HepG2 (cell line): Measurements from ENCODE around the gene HS3ST5. TPM values are rescaled to one million over a fixed set of nuclear protein-coding genes. Genes with fewer than 3 reads are reported as not detected.

Experiments
- ATF6 ChIP-seq: sonication (generic); formaldehyde crosslinking; conservative IDR thresholded peaks from 2 replicates; pipeline ENCODE4 v1.4.0; 2020; ENCODE audit warnings: missing genetic modification reagents
- ESRRA ChIP-seq: sonication (generic); formaldehyde crosslinking; IDR thresholded peaks from 2 replicates; pipeline ENCODE4 v1.5.1; 2020; ENCODE audit warnings: mild to moderate bottlenecking, low read depth, missing genetic modification reagents
- ETS1 ChIP-seq: sonication (generic); formaldehyde crosslinking; IDR thresholded peaks from 2 replicates; pipeline ENCODE4 v1.4.0; 2020; ENCODE audit warnings: missing genetic modification reagents
- HBP1 ChIP-seq: IDR thresholded peaks from 2 replicates; pipeline ENCODE4 v1.6.1; 2016; ENCODE audit warnings: low read depth, control low read depth
- HNF4G ChIP-seq, 2 experiments: sonication (generic) in 1 of 2; formaldehyde crosslinking in 1 of 2; IDR thresholded peaks; 2 replicates each; pipeline versions ENCODE4 v1.4.0 to v1.6.1; 2011 to 2020; ENCODE audit warnings: borderline replicate concordance in 2 of 2, low read depth in 2 of 2, mild to moderate bottlenecking in 2 of 2, low read length in 1 of 2, missing genetic modification reagents in 1 of 2, moderate library complexity in 1 of 2
- KLF9 ChIP-seq: IDR thresholded peaks from 2 replicates; pipeline ENCODE4 v1.6.1; 2016; ENCODE audit warnings: low read depth
- PHF21A ChIP-seq: sonication (generic); formaldehyde crosslinking; IDR thresholded peaks from 2 replicates; pipeline ENCODE4 v1.5.0; 2020; ENCODE audit warnings: mild to moderate bottlenecking, missing genetic modification reagents
- PTBP1 ChIP-seq: fragments of 200-400 bp; formaldehyde crosslinking; IDR thresholded peaks from 2 replicates; pipeline ENCODE4 v1.6.1; 2018; ENCODE audit warnings: low read length, low read depth; ENCODE audit not compliant: poor library complexity, severe bottlenecking
- SMC3 ChIP-seq: IDR thresholded peaks from 2 replicates; pipeline ENCODE4 v1.6.1; 2011; ENCODE audit warnings: low read length, improper control_type of control experiment
- SNAPC5 ChIP-seq: sonication (generic); formaldehyde crosslinking; IDR thresholded peaks from 2 replicates; pipeline ENCODE4 v1.8.1; 2023; ENCODE audit warnings: mild to moderate bottlenecking, missing genetic modification reagents, borderline replicate concordance
- SYNCRIP ChIP-seq: fragments of 200-400 bp; formaldehyde crosslinking; IDR thresholded peaks from 2 replicates; pipeline ENCODE4 v1.6.1; 2018; ENCODE audit warnings: mild to moderate bottlenecking, low read depth, low read length; ENCODE audit not compliant: insufficient read depth
- TFAP4 ChIP-seq: sonication (generic); IDR thresholded peaks from 2 replicates; pipeline ENCODE4 v1.6.1; 2016; ENCODE audit warnings: low read depth, borderline replicate concordance
- THAP9 ChIP-seq: sonication (generic); formaldehyde crosslinking; IDR thresholded peaks from 2 replicates; pipeline ENCODE4; 2020; ENCODE audit warnings: missing genetic modification reagents, mild to moderate bottlenecking, borderline replicate concordance
- ZFAT ChIP-seq: sonication (generic); formaldehyde crosslinking; conservative IDR thresholded peaks from 2 replicates; pipeline ENCODE4 v1.8.1; 2023; ENCODE audit warnings: missing genetic modification reagents, inconsistent platforms
- ZMYM2 ChIP-seq: sonication (generic); formaldehyde crosslinking; IDR thresholded peaks from 2 replicates; pipeline ENCODE4 v1.8.0; 2022; ENCODE audit warnings: mild to moderate bottlenecking, missing genetic modification reagents
- ZNF383 ChIP-seq: sonication (generic); formaldehyde crosslinking; IDR thresholded peaks from 2 replicates; pipeline ENCODE4 v1.4.0; 2020; ENCODE audit warnings: missing genetic modification reagents, mild to moderate bottlenecking, borderline replicate concordance
- ZNF577 ChIP-seq: sonication (generic); formaldehyde crosslinking; IDR thresholded peaks from 2 replicates; pipeline ENCODE4 v1.4.0; 2020; ENCODE audit warnings: mild to moderate bottlenecking, low read depth, missing genetic modification reagents, borderline replicate concordance
- ZNF878 ChIP-seq: sonication (generic); formaldehyde crosslinking; IDR thresholded peaks from 2 replicates; pipeline ENCODE4 v1.8.1; 2023; ENCODE audit warnings: mild to moderate bottlenecking, missing genetic modification reagents, moderate library complexity
- ZNF891 ChIP-seq: sonication (generic); formaldehyde crosslinking; IDR thresholded peaks from 2 replicates; pipeline ENCODE4 v1.5.0; 2020; ENCODE audit warnings: mild to moderate bottlenecking, missing genetic modification reagents
- polyA plus RNA-seq, 8 experiments: library from polyadenylated mRNA; depleted of rRNA in 3 of 8; stranded (reverse) in 7 of 8; unstranded in 1 of 8; fragments of >200 nt; fragmentation: Illumina TruSeq in 4 of 8; extraction: Trizol in 4 of 8; gene quantifications; 2 replicates each; pipeline versions ENCODE4 v1.2.1 to v1.2.3, GENCODE V29; 2011 to 2016; ENCODE audit warnings: low read depth in 4 of 8, missing spikeins in 1 of 8, mixed read lengths in 1 of 8; ENCODE audit not compliant: insufficient read depth in 1 of 8
- total RNA-seq, 5 experiments: library from RNA; depleted of rRNA; stranded (reverse); fragments of >200 nt; fragmentation: Illumina TruSeq; extraction: Trizol; gene quantifications; 2 replicates each; pipeline ENCODE4 v1.2.3, GENCODE V29; 2016; ENCODE audit warnings: low read depth in 1 of 5

The HS3ST5 gene
- total and polyA plus RNA-seq, 2 of the 13 experiments (the other 11 are each of a cell fraction or from before 2014, with no cell fraction given) = 1.1 to 1.6 TPM

GRCh38 chr6:114301596-114302219, 41.1 kb downstream of the HS3ST5 start (continued):
- TF ChIP-seq THAP9 (CRISPR knock-in tag) (no peak), ZNF891 (CRISPR knock-in tag) (no peak), SMC3 (no peak), ZMYM2 (no peak), ZNF577 (CRISPR knock-in tag) (no peak), ATF6 (no peak), SNAPC5 (CRISPR knock-in tag) (no peak), HNF4G (IDR thresholded peaks at IDR 0.05; ENCODE audit: borderline replicate concordance, low read depth, low read length) (no peak), HNF4G (CRISPR knock-in tag; IDR thresholded peaks at IDR 0.05; ENCODE audit: borderline replicate concordance, low read depth) (no peak), ETS1 (CRISPR knock-in tag) (no peak), ZNF383 (CRISPR knock-in tag) (no peak), ZFAT (CRISPR knock-in tag) (no peak), PTBP1 (no peak), ESRRA (no peak), ZNF878 (no peak), HBP1 (CRISPR knock-in tag) (no peak), PHF21A (CRISPR knock-in tag) (no peak), TFAP4 (no peak), SYNCRIP (no peak), KLF9 (CRISPR knock-in tag) (no peak)
